GM21447 (cell line): ENCODE results near the gene PRUNE1.

Experiments used
- ATAC-seq: cut with Tn5 transposase; IDR thresholded peaks from one replicate; pipeline ENCODE4 v1.9.1; 2021; ENCODE audit not compliant: unreplicated experiment

The PRUNE1 gene

DNA sequence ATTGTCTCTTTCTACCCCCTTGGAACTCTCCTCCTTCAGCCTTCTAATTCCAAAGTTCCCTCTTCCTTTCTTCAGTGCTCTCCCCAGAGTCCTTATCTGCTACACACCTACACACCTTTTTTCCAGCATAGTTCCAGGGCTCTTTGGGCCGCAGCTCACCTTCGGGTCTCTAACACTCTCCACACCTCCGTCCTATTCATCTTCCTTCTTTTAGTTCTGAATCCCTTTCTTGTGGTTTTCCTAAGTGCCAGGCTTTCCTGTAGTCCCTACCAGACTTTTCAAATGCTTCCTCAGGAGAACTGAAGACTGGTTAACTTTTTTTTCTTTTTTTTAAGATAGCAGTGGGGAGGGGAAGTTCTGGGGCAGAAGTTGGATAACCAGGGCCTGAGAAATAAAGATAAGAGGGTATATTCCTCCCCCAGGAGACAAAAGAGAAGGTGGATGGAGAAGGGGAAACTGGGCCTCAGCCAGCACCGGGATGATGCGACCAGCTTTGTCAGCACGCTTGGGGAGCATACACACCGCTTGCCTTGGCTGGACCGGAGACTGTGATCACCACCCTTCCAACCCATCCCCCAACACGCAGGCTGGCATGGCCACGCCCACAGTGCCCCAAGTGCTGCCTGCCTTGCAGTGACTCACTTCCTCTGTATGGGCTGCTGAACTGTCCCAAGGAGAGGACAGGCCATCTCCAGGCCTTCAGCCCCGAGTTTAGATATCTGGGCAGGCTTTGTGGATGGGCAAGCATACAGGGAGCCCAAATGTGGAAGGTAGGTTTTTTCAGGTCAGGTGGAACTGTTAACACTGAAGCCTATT lies 31.2 kb upstream of the PRUNE1 start:
- no peak for ATAC-seq

- no peak for ATAC-seq
Observed at GRCh38 chr1:150979092-150980056, 28.9 kb upstream of the PRUNE1 start.

DNA sequence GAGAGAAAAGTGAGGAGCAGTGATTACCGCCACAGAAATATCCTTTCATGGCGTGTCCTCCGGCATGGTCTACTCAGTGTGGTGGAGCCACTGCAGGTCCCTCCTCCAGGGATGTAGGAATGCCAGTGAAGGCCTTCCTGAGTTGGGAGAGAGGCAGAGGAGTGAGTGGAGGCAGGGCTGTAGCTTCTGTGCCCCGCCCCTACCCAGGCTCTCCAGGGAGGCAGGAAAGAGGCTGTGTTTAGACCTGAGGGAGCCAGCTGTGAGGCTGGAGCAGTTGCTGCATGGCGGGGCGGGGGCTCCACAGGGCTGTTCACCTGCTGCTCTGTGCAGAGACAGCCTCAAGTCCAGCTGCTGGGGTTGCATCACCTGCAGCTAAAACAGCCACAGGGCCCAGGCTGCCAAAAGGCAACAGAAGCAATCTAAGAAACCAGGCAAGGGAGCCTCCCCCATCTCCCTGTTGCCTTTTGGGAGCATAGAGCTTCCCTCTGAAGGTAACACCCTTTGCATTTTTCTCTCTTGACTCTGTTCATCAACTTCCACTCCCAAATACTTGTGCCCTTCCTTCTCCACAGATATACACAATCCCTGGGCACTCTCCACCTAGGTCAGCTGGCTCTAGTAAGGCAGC lies 27.0 kb upstream of the PRUNE1 start:
- ATAC-seq: no peak

- ATAC-seq: no peak
Observed at GRCh38 chr1:150981805-150982712, 26.2 kb upstream of the PRUNE1 start, which contains the start of gene ANXA9. Gene ANXA9 (plus strand): TSS chr1:150982292. CDS start chr1:150983106, 814 bp downstream.

DNA sequence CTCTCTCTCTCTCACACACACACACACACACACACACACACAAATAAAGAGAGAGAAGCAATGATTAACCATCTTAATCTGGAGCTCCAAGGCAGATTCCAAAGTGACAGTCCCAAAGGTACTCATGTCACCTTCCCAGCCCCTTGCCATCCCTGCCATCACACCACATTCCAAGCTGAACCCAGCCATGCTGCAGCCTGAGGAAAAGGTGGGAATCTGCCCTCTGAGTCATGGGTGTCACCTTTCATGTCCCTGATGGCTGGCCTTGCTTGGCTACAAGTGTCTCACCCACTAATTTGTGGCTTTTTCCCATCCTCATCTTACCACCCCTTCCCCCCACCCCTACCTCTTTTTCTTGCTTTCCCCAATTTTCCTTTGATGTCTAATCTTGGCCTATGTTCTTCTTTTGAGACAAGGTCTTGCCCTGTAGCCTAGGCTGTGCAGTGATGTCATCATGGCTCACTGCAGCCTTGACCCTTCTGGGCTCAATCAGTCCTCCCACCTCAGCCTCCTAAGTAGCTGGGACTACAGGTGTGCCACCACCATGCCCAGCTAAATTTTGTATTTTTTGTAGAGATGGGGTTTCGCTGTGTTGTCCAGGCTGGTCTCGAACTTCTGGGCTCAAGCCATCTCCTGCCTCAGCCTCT lies 22.9 kb upstream of the PRUNE1 start:
- no peak for ATAC-seq

- ATAC-seq: no peak
Observed at GRCh38 chr1:150987924-150988323, 20.3 kb upstream of the PRUNE1 start.

DNA sequence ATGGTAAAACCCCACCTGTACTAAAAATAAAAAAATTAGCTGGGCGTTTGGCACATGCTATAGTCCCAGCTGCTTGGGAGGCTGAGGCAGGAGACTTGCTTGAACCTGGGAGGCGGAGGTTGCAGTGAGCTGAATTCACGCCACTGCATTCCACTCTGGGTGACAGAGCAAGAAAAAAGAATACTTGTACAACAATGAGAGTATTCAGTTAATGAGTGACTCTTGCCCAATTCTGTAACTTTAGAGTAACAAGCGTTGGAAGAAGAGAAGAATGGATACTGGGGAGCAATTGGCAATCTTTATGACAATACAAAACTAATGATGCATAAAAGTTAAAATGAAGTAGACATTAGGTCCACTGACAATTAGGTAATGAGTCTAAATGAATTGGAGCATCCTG lies 15.6 kb upstream of the PRUNE1 start:
- ATAC-seq: no peak

DNA sequence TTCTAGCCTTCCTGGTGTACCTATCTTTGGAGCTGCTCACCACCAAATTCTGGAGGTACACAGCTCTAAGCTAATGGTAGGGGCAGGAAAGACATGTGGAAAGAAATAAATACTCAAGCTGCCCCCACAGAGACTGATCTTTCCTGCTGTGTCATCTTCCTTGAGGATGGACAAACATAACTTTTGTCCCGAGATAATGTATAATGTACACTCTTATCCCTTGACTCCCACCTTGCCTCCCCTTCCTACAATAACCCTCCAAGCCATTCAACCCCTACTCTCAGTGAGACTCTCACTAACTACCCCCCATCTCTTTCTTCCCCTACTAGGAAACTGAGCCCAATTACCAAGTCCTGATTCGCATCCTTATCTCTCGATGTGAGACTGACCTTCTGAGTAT lies 14.0 kb upstream of the PRUNE1 start:
- no peak for ATAC-seq

DNA sequence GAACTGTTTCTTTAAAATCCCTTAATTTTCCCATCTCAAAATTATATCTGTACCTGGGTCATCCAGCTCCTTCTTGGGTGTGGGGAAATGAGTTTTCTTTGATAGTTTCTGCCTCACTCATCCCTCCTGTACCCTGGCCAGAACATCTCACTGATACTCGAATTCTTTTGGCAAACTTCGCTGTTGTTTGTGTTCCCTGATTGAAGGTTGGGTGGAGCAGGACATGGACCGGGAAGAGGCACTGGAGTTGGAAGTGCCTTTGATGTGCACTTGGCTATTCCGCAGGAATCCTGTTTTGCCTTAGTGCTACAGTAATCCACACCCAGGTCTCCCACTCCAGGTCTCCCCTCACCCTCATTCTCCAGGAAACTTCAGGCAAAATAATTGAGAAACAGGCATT lies 12.8 kb upstream of the PRUNE1 start:
- ATAC-seq: no peak

DNA sequence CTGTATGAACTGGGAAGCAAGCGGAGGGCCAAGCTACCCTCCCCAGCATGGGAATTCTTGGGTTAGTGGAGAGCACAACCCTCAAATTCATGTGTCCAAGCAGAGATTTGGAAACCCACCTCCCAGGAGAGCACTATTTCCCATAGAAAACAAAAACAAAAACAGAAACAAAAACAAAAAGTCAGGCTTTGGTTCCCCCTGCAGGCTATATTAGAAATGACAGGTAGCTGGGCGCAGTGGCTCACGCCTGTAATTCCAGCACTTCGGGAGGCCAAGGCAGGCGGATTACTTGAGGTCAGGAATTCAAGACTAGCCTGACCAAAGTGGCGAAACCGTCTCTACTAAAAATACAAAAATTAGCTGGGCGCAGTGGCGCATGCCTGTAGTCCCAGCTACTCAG lies 12.4 kb upstream of the PRUNE1 start:
- no peak for ATAC-seq

- no peak for ATAC-seq
Observed at GRCh38 chr1:150997126-150997872, 10.9 kb upstream of the PRUNE1 start.

GRCh38 chr1:150997949-150998348 lies 10.3 kb upstream of the PRUNE1 start:
- no peak for ATAC-seq

DNA sequence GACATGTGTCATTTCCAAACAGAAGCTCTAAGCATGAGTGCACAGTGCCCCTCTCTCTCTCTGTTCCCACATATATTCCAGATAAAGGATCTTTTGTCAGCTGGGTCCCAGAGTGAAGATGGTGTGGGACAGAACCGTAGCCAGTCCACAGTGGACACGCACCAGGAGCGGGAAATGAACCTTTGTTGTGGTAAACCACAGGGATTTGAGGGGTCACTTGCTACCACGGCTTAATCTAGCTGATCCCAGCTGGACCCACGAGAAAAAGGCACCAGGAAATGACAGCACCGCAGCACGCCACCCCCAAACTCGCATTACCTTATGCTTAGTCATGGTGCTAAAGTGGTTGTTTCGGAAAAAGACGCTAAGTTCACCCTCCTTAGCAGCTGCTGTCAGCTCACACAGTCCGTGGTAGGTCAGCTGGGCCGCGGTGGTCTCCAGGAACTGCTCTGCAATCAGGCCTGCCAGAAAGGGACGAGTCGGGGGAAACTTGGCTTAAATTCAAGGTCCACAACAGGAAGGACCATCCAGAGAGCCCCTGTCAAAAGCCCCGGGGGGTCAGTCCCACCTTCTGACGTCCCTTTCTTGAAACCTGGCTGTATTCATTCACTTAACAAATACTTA lies 9.1 kb upstream of the PRUNE1 start:
- ATAC-seq: no peak

DNA sequence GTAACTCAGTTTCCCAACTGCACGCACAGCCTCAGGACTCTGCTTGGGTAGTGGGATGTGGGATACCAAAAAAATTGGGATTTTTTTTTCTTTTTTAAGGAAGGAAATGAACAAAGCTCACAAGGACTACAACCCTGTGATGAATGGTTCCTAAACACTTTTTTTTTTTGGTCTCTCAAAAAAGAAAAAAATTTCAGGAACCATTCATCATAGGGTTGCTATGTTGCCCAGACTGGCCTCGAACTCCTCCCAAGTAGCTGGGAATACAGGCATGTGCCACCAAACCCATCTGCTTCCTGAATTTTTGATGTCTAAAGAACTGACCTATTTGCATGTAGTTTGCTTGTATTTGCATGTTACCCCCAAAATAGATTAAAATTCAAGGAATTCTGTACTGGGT lies 8.3 kb upstream of the PRUNE1 start:
- ATAC-seq: no peak

DNA sequence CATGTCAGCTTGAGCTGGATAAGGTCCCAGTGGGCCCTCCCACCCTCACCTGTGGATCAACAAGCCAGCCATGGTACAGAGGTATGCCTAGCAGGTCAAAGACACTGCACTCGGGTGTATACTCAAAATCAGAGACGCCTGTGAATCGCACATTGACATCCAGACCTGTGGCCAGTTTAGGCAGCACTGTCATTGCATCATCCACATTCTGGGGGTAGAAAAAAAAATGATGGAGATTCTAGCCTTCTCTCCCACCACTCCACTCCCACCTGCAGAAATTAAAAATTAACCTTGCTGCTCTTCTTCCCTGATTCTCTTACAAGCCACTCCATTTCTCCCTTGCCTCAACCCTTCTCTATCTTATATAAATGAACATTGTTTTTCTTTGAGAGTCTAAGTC lies 7.8 kb upstream of the PRUNE1 start:
- no peak for ATAC-seq

GRCh38 chr1:151001602-151002001 lies 6.6 kb upstream of the PRUNE1 start:
- ATAC-seq: no peak

DNA sequence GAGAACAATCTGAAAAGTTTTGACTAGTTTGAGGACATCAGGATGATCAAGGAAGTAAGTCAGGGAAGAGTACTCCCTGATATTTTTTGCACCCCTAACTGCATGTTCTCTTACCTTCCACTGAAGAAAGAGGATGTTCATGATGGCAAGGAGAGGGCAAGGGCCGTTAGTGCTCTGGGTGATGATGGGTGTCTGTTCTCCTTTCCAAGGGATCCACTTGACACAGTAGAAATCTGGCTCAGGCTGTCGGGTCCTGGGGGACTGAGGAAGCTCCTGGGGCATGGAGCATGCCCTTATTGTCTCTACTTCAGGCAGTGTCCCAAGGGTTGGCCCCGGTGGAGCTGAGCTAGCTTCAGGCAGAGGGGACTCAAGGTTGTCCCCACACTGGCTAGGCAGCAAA lies 6.2 kb upstream of the PRUNE1 start:
- no peak for ATAC-seq

DNA sequence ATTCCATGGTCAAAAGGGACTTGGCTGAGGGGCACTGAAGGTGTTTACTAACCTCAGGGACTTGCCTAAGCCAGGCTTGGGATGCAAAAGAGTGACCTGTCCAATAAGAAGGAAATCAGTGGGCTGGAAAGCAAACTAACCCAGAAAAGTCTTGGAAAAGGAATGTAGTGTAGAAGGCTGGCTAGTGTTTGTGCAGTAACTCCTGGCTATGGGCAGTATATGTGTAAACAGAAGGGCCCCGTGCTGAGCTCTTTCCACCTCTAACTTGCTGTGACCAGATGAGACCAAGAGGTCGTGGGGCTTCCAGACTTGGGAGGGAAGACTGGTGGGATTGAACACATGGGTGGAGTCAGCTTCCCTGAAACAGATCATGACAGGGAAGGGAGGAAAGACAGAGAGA lies 5.6 kb upstream of the PRUNE1 start:
- ATAC-seq: no peak

- no peak for ATAC-seq
Observed at GRCh38 chr1:151003180-151003579, 5.1 kb upstream of the PRUNE1 start.
